GM06990 (cell line): Measurements from ENCODE around the gene PZP.

Experiments used
- DNase-seq: peaks from one replicate; pipeline ENCODE4 v3.0.0-alpha.2; 2011; ENCODE audit not compliant: insufficient read length; ENCODE audit errors: extremely low read depth
- H3K27me3 ChIP-seq: replicated peaks from 2 replicates; pipeline ENCODE4 v1.6.0; 2011; ENCODE audit warnings: low read length; ENCODE audit not compliant: control insufficient read depth, insufficient read depth
- H3K36me3 ChIP-seq: 2 replicates; pipeline ENCODE4 v1.5.1; 2011; ENCODE audit warnings: low read length; ENCODE audit not compliant: control insufficient read depth, insufficient read depth
- H3K4me3 ChIP-seq: replicated peaks from 2 replicates; pipeline ENCODE4 v1.5.1; 2011; ENCODE audit warnings: low read depth, mild to moderate bottlenecking, control low read depth, low read length
- TF ChIP-seq, protein P1 (sequence below): IDR thresholded peaks from 2 replicates; pipeline ENCODE4 v1.5.1; 2011; ENCODE audit warnings: low read length, control low read depth, mild to moderate bottlenecking, inconsistent platforms; ENCODE audit not compliant: insufficient read depth, poor library complexity, severe bottlenecking

PZP gene

GRCh38 chr12:9104087-9104486, 104.1 kb downstream of the PZP start:
- no peaks in the 10 kb centered on the region for H3K27me3 ChIP-seq
- TF ChIP-seq, protein P1, sequence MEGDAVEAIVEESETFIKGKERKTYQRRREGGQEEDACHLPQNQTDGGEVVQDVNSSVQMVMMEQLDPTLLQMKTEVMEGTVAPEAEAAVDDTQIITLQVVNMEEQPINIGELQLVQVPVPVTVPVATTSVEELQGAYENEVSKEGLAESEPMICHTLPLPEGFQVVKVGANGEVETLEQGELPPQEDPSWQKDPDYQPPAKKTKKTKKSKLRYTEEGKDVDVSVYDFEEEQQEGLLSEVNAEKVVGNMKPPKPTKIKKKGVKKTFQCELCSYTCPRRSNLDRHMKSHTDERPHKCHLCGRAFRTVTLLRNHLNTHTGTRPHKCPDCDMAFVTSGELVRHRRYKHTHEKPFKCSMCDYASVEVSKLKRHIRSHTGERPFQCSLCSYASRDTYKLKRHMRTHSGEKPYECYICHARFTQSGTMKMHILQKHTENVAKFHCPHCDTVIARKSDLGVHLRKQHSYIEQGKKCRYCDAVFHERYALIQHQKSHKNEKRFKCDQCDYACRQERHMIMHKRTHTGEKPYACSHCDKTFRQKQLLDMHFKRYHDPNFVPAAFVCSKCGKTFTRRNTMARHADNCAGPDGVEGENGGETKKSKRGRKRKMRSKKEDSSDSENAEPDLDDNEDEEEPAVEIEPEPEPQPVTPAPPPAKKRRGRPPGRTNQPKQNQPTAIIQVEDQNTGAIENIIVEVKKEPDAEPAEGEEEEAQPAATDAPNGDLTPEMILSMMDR: no peak
- DNase-seq: no peak
- H3K36me3 ChIP-seq: no peaks in the 10 kb centered on the region
- no peak overlapping the region for H3K4me3 ChIP-seq

DNA sequence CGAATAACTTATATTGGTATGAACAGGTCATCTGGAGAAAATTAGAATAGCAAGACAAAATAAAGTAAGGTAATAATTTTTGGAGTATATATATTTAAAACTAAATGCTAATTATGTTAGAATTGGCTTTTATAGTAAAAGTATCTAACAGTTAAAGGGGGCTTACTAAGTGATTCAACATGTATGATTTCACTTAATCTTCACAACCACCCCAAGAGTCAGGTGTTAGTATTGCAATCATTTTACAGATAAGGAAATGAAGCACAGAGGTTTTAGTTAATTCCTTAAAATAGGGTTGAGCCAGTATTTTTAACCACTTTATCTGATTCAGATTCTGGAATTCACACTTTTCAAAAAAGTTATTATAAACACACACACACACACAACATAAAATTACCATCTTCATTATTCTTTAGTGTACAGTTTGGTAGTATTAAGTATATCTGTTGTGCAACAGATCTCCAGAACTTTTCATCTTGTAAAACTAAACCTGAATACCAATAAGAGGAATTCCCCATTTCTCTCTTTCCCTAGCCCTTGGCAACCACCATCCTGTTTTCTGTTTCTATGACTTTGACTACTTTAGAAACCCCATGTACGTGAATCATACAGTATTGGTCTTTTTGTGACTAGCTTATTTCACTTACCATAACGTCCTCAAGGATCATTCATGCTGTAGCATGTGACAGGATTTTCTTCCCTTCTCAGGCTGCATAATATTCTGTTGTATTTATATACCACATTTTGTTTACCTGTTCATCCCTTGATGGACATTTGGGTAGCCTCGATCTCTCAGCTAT, 104.9 kb downstream of the PZP start:
- Histone ChIP-seq H3K4me3 (no peak overlapping the region), H3K27me3 (no peaks in the 10 kb centered on the region), H3K36me3 (no peaks in the 10 kb centered on the region)
- TF ChIP-seq, protein P1: no peak
- no peak for DNase-seq

DNA sequence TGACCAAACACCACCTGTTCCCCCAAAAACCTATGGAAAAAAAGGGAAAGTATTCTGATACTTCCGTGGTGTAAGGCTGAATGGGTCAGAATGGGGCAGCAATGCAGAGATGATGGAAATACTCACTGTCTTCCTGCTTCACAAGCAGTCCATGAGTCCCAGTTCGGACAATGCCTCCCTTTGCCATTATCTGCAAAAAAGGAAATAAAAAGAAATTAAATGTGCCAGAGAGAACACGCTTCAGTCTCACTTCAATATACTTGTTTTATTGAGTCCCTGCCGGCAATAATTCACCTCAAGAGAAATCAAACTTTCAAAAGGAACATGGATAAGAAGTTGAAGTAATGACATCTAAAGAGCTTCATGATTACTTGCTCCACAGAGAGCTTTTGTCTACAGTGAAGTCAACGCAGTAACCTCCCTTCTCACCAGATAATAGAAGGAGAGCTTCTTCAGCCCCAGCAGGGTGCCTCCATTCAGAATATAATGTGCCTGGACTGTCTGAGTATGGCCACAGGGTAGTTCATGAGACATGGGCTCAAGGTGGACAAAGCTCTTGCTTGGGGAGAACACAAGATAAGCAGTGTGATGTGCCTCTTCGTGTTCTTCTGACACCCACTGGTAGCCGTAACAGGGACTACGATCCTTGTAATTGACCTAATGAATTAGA, 107.0 kb downstream of the PZP start:
- H3K36me3 ChIP-seq: no peaks in the 10 kb centered on the region
- DNase-seq: no peak
- TF ChIP-seq, protein P1: no peak
- H3K4me3 ChIP-seq: no peak overlapping the region
- H3K27me3 ChIP-seq: no peaks in the 10 kb centered on the region

- no peak for DNase-seq
- TF ChIP-seq, protein P1: no peak
- no peaks in the 10 kb centered on the region for H3K36me3 ChIP-seq
These were observed 108.5 kb downstream of the PZP start for GRCh38 chr12:9099552-9100190.

More at GRCh38 chr12:9099552-9100190, 108.5 kb downstream of the PZP start:
- no peaks in the 10 kb centered on the region for H3K27me3 ChIP-seq
- H3K4me3 ChIP-seq: no peak overlapping the region
